ENCODE measurements around the gene EIF4G1. TPM values are rescaled to one million over a fixed set of nuclear protein-coding genes. Genes with fewer than 3 reads are reported as not detected.

The EIF4G1 gene
- total RNA-seq, 1 donor from 2014 or later, result 137 TPM

- H3K27me3 Mint-ChIP-seq (ENCODE audit: insufficient read depth, low read depth), result peaks cover 5% of the 10 kb centered on the region
- H3K9me3 Mint-ChIP-seq, result no peaks in the 10 kb centered on the region
- Histone ChIP-seq H2AFZ (replicated peaks) (no peak overlapping the region), H3K27me3 (peaks cover 3% of the 10 kb centered on the region), H3K36me3 (no peaks in the 10 kb centered on the region), H3K27ac (no peak overlapping the region), H3K9me3 (ENCODE audit: low read depth) (no peaks in the 10 kb centered on the region), H3F3A (ENCODE audit: low read depth) (peaks cover 9% of the 10 kb centered on the region), H3K9ac (no peak overlapping the region), H3K4me3 (no peak overlapping the region), H4K20me1 (ENCODE audit: low read depth) (peaks cover 14% of the 10 kb centered on the region), H3K4me1 (peaks cover 8% of the 10 kb centered on the region), H3K79me2 (ENCODE audit: low read depth) (peaks cover 17% of the 10 kb centered on the region), H3K4me2 (no peak overlapping the region)
- H3K36me3 Mint-ChIP-seq, result peaks cover 3% of the 10 kb centered on the region
- TF ChIP-seq EZH2 (IDR thresholded peaks at IDR 0.05) (no peak), EZH2phosphoT487 (IDR thresholded peaks at IDR 0.05) (no peak), CTCF (IDR thresholded peaks at IDR 0.05) (no peak)
- no peak for DNase-seq (ENCODE audit: low spot score)
- no peak overlapping the region for H3K4me3 Mint-ChIP-seq
- no peak overlapping the region for H3K27ac Mint-ChIP-seq
- peaks cover 17% of the 10 kb centered on the region for H3K4me1 Mint-ChIP-seq
These were observed 18.6 kb upstream of the EIF4G1 start for GRCh38 chr3:184295771-184296170.

GRCh38 chr3:184296616-184297015 is 17.8 kb upstream of the EIF4G1 start:
- Histone ChIP-seq H3K4me2 (no peak overlapping the region), H3K4me1 (peaks cover 8% of the 10 kb centered on the region), H3K9ac (no peak overlapping the region), H3K9me3 (ENCODE audit: low read depth) (no peaks in the 10 kb centered on the region), H3K27me3 (peaks cover 3% of the 10 kb centered on the region), H3K27ac (no peak overlapping the region), H3F3A (ENCODE audit: low read depth) (peaks cover 9% of the 10 kb centered on the region), H2AFZ (replicated peaks) (no peak overlapping the region), H3K4me3 (no peak overlapping the region), H3K79me2 (ENCODE audit: low read depth) (peaks cover 26% of the 10 kb centered on the region), H3K36me3 (no peaks in the 10 kb centered on the region), H4K20me1 (ENCODE audit: low read depth) (peaks cover 16% of the 10 kb centered on the region)
- Mint-ChIP-seq H3K4me3 (no peak overlapping the region), H3K36me3 (peaks cover 4% of the 10 kb centered on the region), H3K9me3 (no peaks in the 10 kb centered on the region), H3K4me1 (peaks cover 17% of the 10 kb centered on the region), H3K27ac (no peak overlapping the region), H3K27me3 (ENCODE audit: insufficient read depth, low read depth) (peaks cover 5% of the 10 kb centered on the region)
- DNase-seq (ENCODE audit: low spot score), result peak; percentile 21
- TF ChIP-seq EZH2phosphoT487 (IDR thresholded peaks at IDR 0.05) (no peak), CTCF (IDR thresholded peaks at IDR 0.05) (no peak), EZH2 (IDR thresholded peaks at IDR 0.05) (no peak)

- H3K4me1 ChIP-seq, result peaks cover 8% of the 10 kb centered on the region
- H3K4me3 Mint-ChIP-seq, result peak within 1 kb of the TSS; percentile 97
- H3K27ac Mint-ChIP-seq, result peak within 1 kb of the TSS; percentile 50
- peak; percentile 99 for DNase-seq (ENCODE audit: low spot score)
- peaks cover 3% of the 10 kb centered on the region for H3K27me3 ChIP-seq
- no peaks in the 10 kb centered on the region for H3K9me3 Mint-ChIP-seq
- peaks cover 9% of the 10 kb centered on the region for H3F3A ChIP-seq (ENCODE audit: low read depth)
- no peak within 1 kb of the TSS for H3K27ac ChIP-seq
- peak within 1 kb of the TSS; percentile 92 for H3K9ac ChIP-seq
- H3K36me3 Mint-ChIP-seq, result peaks cover 14% of the 10 kb centered on the region
- H3K36me3 ChIP-seq, result no peaks in the 10 kb centered on the region
- peak within 1 kb of the TSS; percentile 87 for H3K4me3 ChIP-seq
- TF ChIP-seq EZH2phosphoT487 (IDR thresholded peaks at IDR 0.05) (no peak), EZH2 (IDR thresholded peaks at IDR 0.05) (no peak), CTCF (IDR thresholded peaks at IDR 0.05) (no peak)
- peaks cover 16% of the 10 kb centered on the region for H4K20me1 ChIP-seq (ENCODE audit: low read depth)
- H3K4me2 ChIP-seq, result peak within 1 kb of the TSS; percentile 92
- no peaks in the 10 kb centered on the region for H3K9me3 ChIP-seq (ENCODE audit: low read depth)
- peaks cover 17% of the 10 kb centered on the region for H3K4me1 Mint-ChIP-seq
- peaks cover 2% of the 10 kb centered on the region for H3K27me3 Mint-ChIP-seq (ENCODE audit: insufficient read depth, low read depth)
- H3K79me2 ChIP-seq (ENCODE audit: low read depth), result peaks cover 32% of the 10 kb centered on the region
- H2AFZ ChIP-seq (replicated peaks), result peak within 1 kb of the TSS; percentile 95
These were observed 15.5 kb upstream of the EIF4G1 start, which contains the start of gene PSMD2 for GRCh38 chr3:184298759-184299487. TSS of gene PSMD2 (plus strand) at chr3:184299241. CDS start at chr3:184299267, 26 bp downstream.

Data from neural progenitor cell (in vitro differentiated cells).